ENCODE results near the gene ARNT2. TPM values are rescaled to one million over a fixed set of nuclear protein-coding genes. Genes with fewer than 3 reads are reported as not detected.

Gene ARNT2
- total and polyA plus RNA-seq, 3 donors from 2014 or later = 34.3 to 58.7 (median 50.2) TPM

DNA sequence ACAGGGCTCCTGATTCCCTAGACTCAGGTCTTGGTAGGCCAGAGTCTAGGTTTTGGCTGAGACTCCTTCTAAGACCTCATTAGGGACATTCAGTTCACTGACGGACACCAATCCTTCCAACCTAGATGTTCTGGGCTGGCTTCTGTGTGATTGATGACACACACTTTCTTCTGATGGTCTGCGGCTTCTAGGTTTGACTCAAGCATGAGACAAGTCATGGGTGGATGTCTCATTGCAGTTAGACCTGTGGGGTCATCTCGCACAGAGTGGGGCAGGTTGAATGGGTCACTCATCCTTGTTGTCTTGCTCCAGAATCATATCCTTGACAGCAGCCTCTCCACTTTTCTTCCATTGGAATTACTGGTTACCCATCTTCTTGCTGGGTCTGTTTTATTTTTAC, 35.8 kb downstream of the ARNT2 start:
- 95 to 96% methylated on average over 3 of the region's 3 CpGs for WGBS, 2 donors
- H3K4me1 ChIP-seq = peaks cover 6% of the 10 kb centered on the region
- H3K36me3 ChIP-seq (ENCODE audit: low read depth, missing control alignments) = no peaks in the 10 kb centered on the region
- no peak overlapping the region for H3K27ac ChIP-seq
- TF ChIP-seq POLR2A (IDR thresholded peaks at IDR 0.05) = no peak
- no peaks in the 10 kb centered on the region for H3K27me3 ChIP-seq
- no peak for DNase-seq
- intact Hi-C loops (cut with DNase I; ENCODE audit: low total_unique reads) = no loop called here
- H3K9me3 ChIP-seq = no peaks in the 10 kb centered on the region
- no peak overlapping the region for H3K4me3 ChIP-seq

DNA sequence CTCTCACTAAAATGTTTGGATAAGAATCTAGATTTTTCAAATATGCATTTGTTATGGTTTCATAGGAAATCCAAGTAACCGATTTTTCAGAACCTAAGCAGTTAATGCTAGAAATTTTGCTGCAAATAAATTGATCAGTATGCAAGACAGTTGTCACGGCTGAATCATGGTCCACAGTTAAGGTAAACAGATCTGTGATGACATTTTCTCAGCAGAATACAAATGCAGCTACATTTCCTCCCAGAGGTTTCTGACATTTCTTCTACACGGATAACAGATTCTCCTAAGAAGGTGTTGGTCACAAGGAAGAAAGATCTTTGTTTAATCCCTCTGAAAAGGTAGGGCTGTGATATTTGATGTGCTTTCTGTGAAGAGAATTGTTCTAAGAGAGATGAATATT, 36.9 kb downstream of the ARNT2 start:
- WGBS, 2 donors = 82 to 83% methylated on average over 3 of the region's 3 CpGs

DNA sequence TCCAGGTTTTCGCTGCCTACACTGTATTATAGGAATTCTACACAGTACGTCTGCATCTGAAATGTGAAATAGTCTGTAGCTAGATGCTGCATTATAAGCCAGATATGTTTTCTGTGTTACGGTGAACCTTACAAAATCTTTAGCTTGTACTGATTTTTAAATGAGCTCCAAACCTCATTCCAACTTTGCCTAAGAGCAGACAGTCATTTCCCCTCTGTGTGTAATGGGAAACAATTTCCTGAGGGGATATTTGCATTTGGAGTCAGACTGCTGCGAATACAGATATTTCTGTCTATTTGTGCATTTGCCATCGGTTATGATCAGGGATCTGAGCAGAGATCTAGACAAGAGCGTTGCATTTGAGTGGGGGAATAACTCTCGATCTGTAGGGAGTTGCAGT, 37.5 kb downstream of the ARNT2 start:
- no peak for DNase-seq
- Histone ChIP-seq H3K27ac (no peak overlapping the region), H3K4me3 (no peak overlapping the region), H3K36me3 (ENCODE audit: low read depth, missing control alignments) (no peaks in the 10 kb centered on the region), H3K27me3 (no peaks in the 10 kb centered on the region), H3K9me3 (no peaks in the 10 kb centered on the region), H3K4me1 (no peaks in the 10 kb centered on the region)
- intact Hi-C loops (cut with DNase I; ENCODE audit: low total_unique reads) = no loop called here
- 82 to 90% methylated on average over 7 of the region's 7 CpGs for WGBS, 2 donors
- TF ChIP-seq, protein P1, sequence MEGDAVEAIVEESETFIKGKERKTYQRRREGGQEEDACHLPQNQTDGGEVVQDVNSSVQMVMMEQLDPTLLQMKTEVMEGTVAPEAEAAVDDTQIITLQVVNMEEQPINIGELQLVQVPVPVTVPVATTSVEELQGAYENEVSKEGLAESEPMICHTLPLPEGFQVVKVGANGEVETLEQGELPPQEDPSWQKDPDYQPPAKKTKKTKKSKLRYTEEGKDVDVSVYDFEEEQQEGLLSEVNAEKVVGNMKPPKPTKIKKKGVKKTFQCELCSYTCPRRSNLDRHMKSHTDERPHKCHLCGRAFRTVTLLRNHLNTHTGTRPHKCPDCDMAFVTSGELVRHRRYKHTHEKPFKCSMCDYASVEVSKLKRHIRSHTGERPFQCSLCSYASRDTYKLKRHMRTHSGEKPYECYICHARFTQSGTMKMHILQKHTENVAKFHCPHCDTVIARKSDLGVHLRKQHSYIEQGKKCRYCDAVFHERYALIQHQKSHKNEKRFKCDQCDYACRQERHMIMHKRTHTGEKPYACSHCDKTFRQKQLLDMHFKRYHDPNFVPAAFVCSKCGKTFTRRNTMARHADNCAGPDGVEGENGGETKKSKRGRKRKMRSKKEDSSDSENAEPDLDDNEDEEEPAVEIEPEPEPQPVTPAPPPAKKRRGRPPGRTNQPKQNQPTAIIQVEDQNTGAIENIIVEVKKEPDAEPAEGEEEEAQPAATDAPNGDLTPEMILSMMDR (IDR thresholded peaks at IDR 0.05) = no peak
- TF ChIP-seq POLR2A (IDR thresholded peaks at IDR 0.05) = no peak

More for the DNA sequence above, 36.9 kb downstream of the ARNT2 start:
- H3K9me3 ChIP-seq = no peaks in the 10 kb centered on the region
- H3K27ac ChIP-seq = no peak overlapping the region
- no peak overlapping the region for H3K4me3 ChIP-seq
- DNase-seq = no peak
- H3K27me3 ChIP-seq = no peaks in the 10 kb centered on the region
- no peaks in the 10 kb centered on the region for H3K36me3 ChIP-seq (ENCODE audit: low read depth, missing control alignments)
- H3K4me1 ChIP-seq = no peaks in the 10 kb centered on the region
- intact Hi-C loops (cut with DNase I; ENCODE audit: low total_unique reads) = no loop called here
- no peak for TF ChIP-seq POLR2A (IDR thresholded peaks at IDR 0.05)
- TF ChIP-seq, protein P1 (IDR thresholded peaks at IDR 0.05) = no peak

DNA sequence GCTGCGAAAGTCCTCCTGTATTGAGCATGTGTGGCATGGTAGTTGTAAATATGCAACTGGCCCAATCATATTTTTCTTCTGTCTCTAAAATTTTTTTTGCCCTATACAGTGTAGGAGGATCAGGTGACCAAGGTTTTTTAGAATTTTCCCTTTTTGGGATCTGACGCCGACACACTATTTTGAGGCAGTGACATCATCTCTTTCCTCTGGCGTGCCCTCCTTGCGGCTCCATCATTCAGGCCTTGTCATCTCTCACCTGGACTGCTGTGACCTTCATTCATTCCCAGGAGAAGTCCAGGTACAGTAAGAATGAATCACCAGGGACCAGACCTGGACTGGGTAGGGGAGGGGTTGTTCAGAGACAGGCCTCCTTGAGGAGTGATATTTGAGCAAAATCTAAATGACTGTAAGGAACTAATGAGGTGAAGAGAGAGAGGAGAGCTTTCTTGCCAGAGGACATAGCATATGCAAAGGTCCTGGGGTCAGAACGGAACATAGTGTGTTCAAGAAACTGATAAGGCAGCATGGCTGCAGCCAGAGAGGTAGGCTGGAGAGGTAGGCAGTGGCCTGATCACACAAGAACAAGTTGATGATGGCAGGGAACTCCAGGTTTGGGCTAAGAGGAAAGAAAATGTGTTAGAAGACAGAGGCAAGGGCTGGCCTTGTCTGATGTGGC, 38.7 kb downstream of the ARNT2 start:
- Histone ChIP-seq H3K36me3 (ENCODE audit: low read depth, missing control alignments) (no peaks in the 10 kb centered on the region), H3K4me1 (no peaks in the 10 kb centered on the region), H3K4me3 (no peak overlapping the region), H3K9me3 (no peaks in the 10 kb centered on the region), H3K27me3 (no peaks in the 10 kb centered on the region), H3K27ac (no peak overlapping the region)
- WGBS, 2 donors = 90 to 92% methylated on average over 6 of the region's 6 CpGs
- TF ChIP-seq POLR2A (IDR thresholded peaks at IDR 0.05) = no peak
- TF ChIP-seq, protein P1 (IDR thresholded peaks at IDR 0.05) = no peak
- no peak for DNase-seq
- intact Hi-C loops (cut with DNase I; ENCODE audit: low total_unique reads) = no loop called here

DNA sequence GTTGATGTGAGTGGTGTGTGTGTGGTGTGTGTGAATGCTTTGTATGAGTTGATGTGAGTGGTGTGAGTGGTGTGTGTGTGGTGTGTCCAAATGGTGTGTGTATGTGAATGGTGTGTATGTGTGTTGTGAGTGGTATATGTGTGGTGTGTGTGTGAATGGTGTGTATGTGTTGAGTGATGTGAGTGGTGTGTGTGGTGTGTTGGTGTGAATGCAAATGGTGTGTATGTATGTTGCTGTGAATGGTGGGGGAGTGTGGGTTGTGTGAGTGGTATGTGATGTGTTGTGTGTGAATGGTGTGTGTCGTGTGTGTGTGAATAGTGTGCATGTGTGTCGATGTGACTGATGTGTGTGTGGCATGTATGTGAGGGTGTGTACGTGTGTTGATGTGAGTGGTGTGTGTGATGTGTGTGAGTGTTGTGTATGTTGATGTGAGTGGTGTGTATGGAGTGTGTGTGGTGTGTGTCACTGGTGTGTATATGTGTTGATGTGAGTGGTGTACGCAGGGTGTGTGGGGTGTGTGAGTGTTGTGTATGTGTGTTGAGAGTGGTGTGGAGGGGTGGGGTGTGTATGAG, 40.6 kb downstream of the ARNT2 start:
- intact Hi-C loops (cut with DNase I; ENCODE audit: low total_unique reads) = no loop called here

More for the DNA sequence above, 40.6 kb downstream of the ARNT2 start:
- WGBS, 2 donors = 83 to 90% methylated on average over 4 of the region's 4 CpGs
- H3K4me1 ChIP-seq = no peaks in the 10 kb centered on the region
- no peak for TF ChIP-seq POLR2A (IDR thresholded peaks at IDR 0.05)
- no peak for DNase-seq
- no peak overlapping the region for H3K4me3 ChIP-seq
- H3K36me3 ChIP-seq (ENCODE audit: low read depth, missing control alignments) = no peaks in the 10 kb centered on the region
- H3K27ac ChIP-seq = no peak overlapping the region
- no peaks in the 10 kb centered on the region for H3K9me3 ChIP-seq
- H3K27me3 ChIP-seq = no peaks in the 10 kb centered on the region

All from testis (tissue), 3 donors.